ENCODE data around the gene SLC8A1.

- TF ChIP-seq POLR2A (IDR thresholded peaks at IDR 0.05): no peak
- TF ChIP-seq CTCF (IDR thresholded peaks at IDR 0.05): no peak
Measured at GRCh38 chr2:40474306-40474705, 22.4 kb upstream of the SLC8A1 start.

Data from Peyer's patch (tissue), 4 donors.